Measurements from ENCODE around the gene TMEM97. TPM values are rescaled to one million over a fixed set of nuclear protein-coding genes. Genes with fewer than 3 reads are reported as not detected.
"Not testable (repeated sequence)": the region's sequence is repeated elsewhere in the genome, so short reads cannot be mapped to it uniquely, and the experiment has no call there.

Gene TMEM97
- total and polyA plus RNA-seq, 7 donors = 3.9 to 13.5 (median 7.2) TPM

DNA sequence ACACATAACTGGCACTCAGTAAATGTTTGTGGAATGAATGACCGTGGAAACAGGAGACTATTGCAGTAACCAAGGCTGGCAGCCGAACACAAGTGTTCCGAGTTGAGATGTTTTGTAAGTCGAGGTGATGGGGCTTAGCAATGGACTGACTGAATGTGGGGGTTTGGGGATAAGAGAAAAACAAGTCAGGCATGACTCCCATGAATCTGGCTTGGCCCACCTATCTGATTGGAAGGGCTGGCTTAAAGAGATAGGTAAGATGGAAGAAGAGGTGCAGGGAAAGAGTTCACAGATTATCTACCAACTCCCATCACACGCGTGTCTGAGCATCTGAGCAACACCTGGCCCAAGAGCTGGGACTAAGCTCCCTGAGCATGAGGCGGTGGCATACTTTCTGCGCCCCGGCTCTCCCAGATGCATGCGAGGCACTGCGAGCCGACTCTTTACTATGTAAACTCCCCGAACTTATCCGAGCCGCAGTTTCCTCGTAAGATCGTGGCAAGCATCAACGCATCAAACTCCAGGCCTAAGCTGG lies 15.7 kb downstream of the TMEM97 start:
- no peak for ATAC-seq
- H3K27ac ChIP-seq = peak overlapping the region; percentile 94
- peaks cover 29% of the 10 kb centered on the region for H3K4me1 ChIP-seq
- no peaks in the 10 kb centered on the region for H3K27me3 ChIP-seq (ENCODE audit: insufficient read depth in 3 of 3, low read length in 2 of 3)
- H3K36me3 ChIP-seq (ENCODE audit: insufficient read depth in 1 of 2, low read depth in 1 of 2) = peaks cover 0 to 35% of the 10 kb centered on the region in 2 donors
- intact Hi-C loops (cut with DNase I) = loop anchor here (2.0 to 5.0 kb wide), 2 partner anchors 16 to 618 kb away; partner anchors contain the start of genes PHF12 (in 1 of the 2) and TMEM97 (in 1 of the 2)
- WGBS, 3 donors = 5 to 7% (median 6%) methylated on average over 18 of the region's 18 CpGs
- H3K4me3 ChIP-seq = peak overlapping the region; percentile 86
- TF ChIP-seq, protein P1, sequence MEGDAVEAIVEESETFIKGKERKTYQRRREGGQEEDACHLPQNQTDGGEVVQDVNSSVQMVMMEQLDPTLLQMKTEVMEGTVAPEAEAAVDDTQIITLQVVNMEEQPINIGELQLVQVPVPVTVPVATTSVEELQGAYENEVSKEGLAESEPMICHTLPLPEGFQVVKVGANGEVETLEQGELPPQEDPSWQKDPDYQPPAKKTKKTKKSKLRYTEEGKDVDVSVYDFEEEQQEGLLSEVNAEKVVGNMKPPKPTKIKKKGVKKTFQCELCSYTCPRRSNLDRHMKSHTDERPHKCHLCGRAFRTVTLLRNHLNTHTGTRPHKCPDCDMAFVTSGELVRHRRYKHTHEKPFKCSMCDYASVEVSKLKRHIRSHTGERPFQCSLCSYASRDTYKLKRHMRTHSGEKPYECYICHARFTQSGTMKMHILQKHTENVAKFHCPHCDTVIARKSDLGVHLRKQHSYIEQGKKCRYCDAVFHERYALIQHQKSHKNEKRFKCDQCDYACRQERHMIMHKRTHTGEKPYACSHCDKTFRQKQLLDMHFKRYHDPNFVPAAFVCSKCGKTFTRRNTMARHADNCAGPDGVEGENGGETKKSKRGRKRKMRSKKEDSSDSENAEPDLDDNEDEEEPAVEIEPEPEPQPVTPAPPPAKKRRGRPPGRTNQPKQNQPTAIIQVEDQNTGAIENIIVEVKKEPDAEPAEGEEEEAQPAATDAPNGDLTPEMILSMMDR (IDR thresholded peaks at IDR 0.05) = no peak
- DNase-seq = no peak
- H3K9me3 ChIP-seq = no peaks in the 10 kb centered on the region

DNA sequence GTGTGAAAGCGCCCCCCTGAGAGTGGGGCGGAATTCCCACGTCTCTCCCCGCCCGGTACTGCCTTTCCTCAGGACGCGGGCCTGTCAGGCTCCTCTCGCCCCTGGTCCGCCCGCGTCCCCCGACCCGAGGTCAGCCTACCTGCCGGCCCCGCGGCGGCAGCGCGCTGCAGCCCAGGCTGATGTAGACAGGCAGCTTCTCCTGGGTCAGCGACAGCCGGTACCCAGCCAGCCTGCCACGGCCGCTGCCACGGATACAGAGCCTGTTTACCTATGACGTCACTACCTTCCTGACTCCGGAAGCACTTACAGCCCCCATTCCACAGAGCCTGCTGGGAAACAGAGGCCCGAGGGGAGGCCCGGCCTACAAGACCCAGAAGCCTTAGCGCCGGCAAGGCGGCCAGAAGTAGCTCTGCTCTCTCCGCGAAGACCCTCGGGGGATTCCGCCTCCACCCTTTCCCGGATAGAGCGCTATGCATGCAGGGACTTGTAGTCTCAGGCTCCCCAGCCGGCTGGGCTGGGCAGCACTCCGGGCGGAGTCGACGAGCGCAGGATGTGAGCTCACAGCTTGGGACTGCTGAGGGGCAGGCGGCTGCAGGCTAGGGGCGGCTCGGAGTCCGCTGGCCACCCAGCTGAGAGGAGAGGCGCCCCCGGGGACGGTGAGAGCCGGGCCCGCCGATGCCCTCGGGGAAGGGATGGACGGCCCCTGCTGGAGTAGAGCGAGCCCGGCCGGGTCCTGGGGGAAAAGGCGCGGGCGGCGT lies 16.4 kb downstream of the TMEM97 start, which contains the start of the genes IFT20 and TNFAIP1:
IFT20 (minus strand) TSS at position 272 of the 758 bp plus-strand sequence. CDS start 3,487 bp downstream, outside the sequence.
TNFAIP1 (plus strand) TSS at position 561 of the 758 bp plus-strand sequence. CDS start 3,761 bp downstream, outside the sequence.
- DNase-seq (peak; percentile 99 to 100), ATAC-seq (peak; percentile 97 to 98 (median 98))
- Histone ChIP-seq H3K36me3 (ENCODE audit: insufficient read depth in 1 of 2, low read depth in 1 of 2) (peaks cover 0 to 35% of the 10 kb centered on the region in 2 donors), H3K27me3 (ENCODE audit: insufficient read depth in 3 of 3, low read length in 2 of 3) (no peaks in the 10 kb centered on the region), H3K4me3 (peak within 1 kb of the TSS; percentile 86), H3K9me3 (no peaks in the 10 kb centered on the region), H3K27ac (peak within 1 kb of the TSS; percentile 94), H3K4me1 (peaks cover 29% of the 10 kb centered on the region)
- intact Hi-C loops (cut with DNase I) = loop anchor here (2.0 to 5.0 kb wide), 2 partner anchors 17 to 617 kb away; partner anchors contain the start of genes PHF12 (in 1 of the 2) and TMEM97 (in 1 of the 2)
- TF ChIP-seq, protein P1 (IDR thresholded peaks at IDR 0.05) = no peak
- 0 to 1% (median 1%) methylated on average over 61 to 62 of the region's 62 CpGs for WGBS, 3 donors

DNA sequence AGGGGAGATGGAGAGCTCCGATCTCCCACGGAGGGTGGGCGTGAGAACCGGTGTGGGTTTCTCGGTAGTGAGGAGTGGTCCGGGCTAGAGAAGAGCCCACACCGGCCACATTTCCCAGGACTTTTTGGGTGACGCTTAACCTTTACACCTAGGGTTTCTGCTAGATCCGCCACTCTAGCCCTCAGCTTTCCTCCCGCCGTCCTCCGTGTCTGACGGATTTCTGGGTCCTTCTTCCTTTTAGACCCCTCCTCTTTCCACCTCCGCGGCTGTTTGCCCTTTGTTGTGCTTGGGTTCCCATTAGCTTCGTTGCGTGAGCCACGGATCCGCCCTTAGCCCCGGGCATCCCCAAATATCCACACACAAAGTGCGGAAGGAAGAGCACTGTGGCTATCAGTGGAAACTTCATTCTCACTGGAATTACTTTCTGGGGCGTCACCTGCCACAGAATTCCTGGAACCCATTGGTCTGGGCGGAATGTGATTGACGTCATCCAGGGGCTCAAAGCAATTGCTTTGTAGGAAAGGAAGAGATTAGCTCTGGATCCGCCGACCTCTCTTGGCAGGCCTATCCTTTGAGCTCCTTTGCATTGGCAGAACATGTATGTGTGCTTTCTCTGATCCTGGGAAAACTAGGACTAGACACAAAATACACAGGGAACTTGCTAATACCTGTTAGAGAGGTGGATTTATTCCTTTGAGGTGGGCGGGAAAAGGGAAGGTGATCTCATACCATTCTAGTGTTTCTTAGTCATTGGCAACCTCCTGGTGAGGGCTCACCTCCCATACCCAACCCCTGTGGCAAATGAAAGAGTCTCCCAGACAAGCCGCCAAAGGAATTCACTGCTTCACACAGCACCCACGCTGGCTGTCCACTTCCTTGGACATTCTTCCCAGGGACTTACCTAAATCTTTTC lies 17.2 kb downstream of the TMEM97 start:
- H3K4me3 ChIP-seq = peak overlapping the region; percentile 86
- no peaks in the 10 kb centered on the region for H3K27me3 ChIP-seq (ENCODE audit: insufficient read depth in 3 of 3, low read length in 2 of 3)
- H3K9me3 ChIP-seq = no peaks in the 10 kb centered on the region
- peak overlapping the region; percentile 94 for H3K27ac ChIP-seq
- TF ChIP-seq, protein P1 (IDR thresholded peaks at IDR 0.05) = no peak
- 4 to 6% (median 5%) methylated on average over 26 to 29 of the region's 29 CpGs for WGBS, 3 donors
- peaks cover 4 to 35% of the 10 kb centered on the region in 2 donors for H3K36me3 ChIP-seq (ENCODE audit: insufficient read depth in 1 of 2, low read depth in 1 of 2)
- peak; percentile 37 to 63 for DNase-seq
- H3K4me1 ChIP-seq = peaks cover 29% of the 10 kb centered on the region
- intact Hi-C loops (cut with DNase I) = loop anchor here (2.0 to 5.0 kb wide), 3 partner anchors 17 to 616 kb away; partner anchors contain the start of genes PHF12 (in 1 of the 2), POLDIP2 (in 1 of the 2) and TMEM97 (in 1 of the 2)
- peak in 1 of 4 donors; percentile 10 for ATAC-seq

DNA sequence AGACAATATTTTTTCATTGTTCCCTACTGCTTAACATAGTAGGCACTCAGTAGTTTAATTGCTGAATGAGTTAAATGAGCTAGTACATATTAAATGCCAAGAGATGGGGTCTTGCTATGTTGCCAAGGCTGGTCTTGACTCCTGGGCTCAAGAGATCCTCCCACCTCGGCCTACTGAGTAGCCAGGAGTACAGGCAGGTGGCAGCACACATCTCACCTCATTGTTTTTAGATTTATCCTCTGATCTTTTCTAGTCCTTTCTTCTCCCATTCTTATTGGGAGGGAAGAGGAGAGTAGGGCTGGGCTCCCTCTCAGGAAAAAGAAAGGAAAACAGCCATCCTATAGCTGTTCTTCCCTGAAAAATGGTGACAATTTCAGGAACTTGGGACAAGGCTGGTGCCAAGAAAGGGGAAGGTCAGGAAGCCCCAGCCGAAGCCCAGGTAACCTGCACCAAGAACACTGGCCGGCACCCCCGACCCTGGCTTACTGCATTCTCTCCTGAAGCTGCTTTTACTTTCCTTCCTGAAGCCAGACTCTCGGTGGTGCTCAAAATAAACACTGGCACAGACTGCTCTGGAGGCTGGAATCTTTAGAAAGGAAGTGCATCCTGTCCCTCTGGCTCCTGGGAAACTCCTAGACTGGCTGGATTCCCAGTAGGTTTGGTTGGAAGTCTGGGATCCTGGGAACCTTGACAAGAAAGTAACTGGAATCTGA lies 19.2 kb downstream of the TMEM97 start:
- no peaks in the 10 kb centered on the region for H3K27me3 ChIP-seq (ENCODE audit: insufficient read depth in 3 of 3, low read length in 2 of 3)
- H3K9me3 ChIP-seq = no peaks in the 10 kb centered on the region
- intact Hi-C loops (cut with DNase I) = loop anchor here in 1 of 2 donors (5.0 kb wide), 1 partner anchor 614 kb away; the partner anchor contains the start of gene PHF12
- peak overlapping the region; percentile 86 for H3K4me3 ChIP-seq
- no peak for ATAC-seq
- TF ChIP-seq, protein P1 (IDR thresholded peaks at IDR 0.05) = no peak
- DNase-seq = no peak
- WGBS, 3 donors = 51 to 53% (median 52%) methylated on average over 5 of the region's 5 CpGs
- peak overlapping the region; percentile 94 for H3K27ac ChIP-seq
- peaks cover 29% of the 10 kb centered on the region for H3K4me1 ChIP-seq
- peaks cover 7 to 40% of the 10 kb centered on the region in 2 donors for H3K36me3 ChIP-seq (ENCODE audit: insufficient read depth in 1 of 2, low read depth in 1 of 2)

DNA sequence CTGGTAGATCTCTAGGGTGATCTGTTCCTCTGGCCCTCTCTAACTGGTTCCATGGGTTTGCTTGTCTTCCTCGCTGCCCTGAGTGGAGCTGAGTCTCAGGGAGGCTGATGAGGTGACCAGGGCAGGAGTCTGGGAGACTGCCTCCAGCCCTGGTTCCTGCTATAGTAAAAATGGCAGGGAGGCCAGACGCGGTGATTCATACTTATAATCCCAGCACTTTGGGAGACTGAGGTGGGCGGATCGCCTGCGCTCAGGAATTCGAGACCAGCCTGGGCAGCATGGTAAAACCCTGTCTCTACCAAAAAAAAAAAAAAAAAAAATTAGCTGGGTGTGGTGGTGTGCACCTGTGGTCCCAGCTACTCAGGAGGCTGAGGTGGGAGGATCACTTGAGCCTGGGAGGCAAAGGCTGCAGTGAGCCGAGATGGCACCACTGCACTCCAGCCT lies 19.8 kb downstream of the TMEM97 start:
- 75 to 85% (median 79%) methylated on average over 8 of the region's 8 CpGs for WGBS, 3 donors
- ATAC-seq; H3K9me3 ChIP-seq; H3K27me3 ChIP-seq (ENCODE audit: insufficient read depth in 3 of 3, low read length in 2 of 3); H3K4me3 ChIP-seq; DNase-seq: not testable (repeated sequence)
- Histone ChIP-seq H3K27ac (peak overlapping the region; percentile 4), H3K36me3 (ENCODE audit: insufficient read depth in 1 of 2, low read depth in 1 of 2) (peaks cover 7 to 46% of the 10 kb centered on the region in 2 donors), H3K4me1 (peaks cover 27% of the 10 kb centered on the region)
- intact Hi-C loops (cut with DNase I) = loop anchor here in 1 of 2 donors (5.0 kb wide), 1 partner anchor 614 kb away; the partner anchor contains the start of gene PHF12
